A549 (cell line): Measurements from ENCODE around the gene SNRNP40. TPM values are rescaled to one million over a fixed set of nuclear protein-coding genes. Genes with fewer than 3 reads are reported as not detected.

ENCODE experiments used
- ATAC-seq, 2 experiments: fragments of 200-7000 bp in 1 of 2; fragments of >200 bp in 1 of 2; cut with Nextera tagmentation in 1 of 2; cut with Tn5 transposase in 1 of 2; 3 replicates each; pipeline versions ENCODE4 v1.8.0 to v1.9.1; 2018 to 2020; ENCODE audit warnings: mild to moderate bottlenecking in 1 of 2, moderate library complexity in 1 of 2
- CTCF ChIA-PET: fragments of 300-600 bp; sonication (Branson Sonifier 250); formaldehyde crosslinking; extraction: SDS; loops from one replicate; lab custom pipeline; 2021; ENCODE audit warnings: antibody characterized with exemption, inconsistent platforms; lab: Yijun Ruan, JAX
- POLR2A ChIA-PET: fragments of 350-600 bp; formaldehyde crosslinking; extraction: SDS; loops from one replicate; lab custom pipeline; 2021; ENCODE audit warnings: antibody characterized with exemption, inconsistent platforms; lab: Yijun Ruan, JAX
- DNase-seq, 2 experiments: peaks; one replicate each; pipeline versions ENCODE4 v3.0.0 to v3.0.0-alpha.2; 2011 to 2016; ENCODE audit warnings: low read depth in 1 of 2, low spot score in 1 of 2
- FAIRE-seq: peaks from 2 replicates; lab custom pipeline; 2011; peaks lifted over from hg19 to GRCh38; lab: Jason Lieb, UNC
- H3K27ac ChIP-seq, 2 experiments: fragments of >200 bp; sonication (Bioruptor Twin); formaldehyde crosslinking; 3 replicates each; pipeline ENCODE4 v1.5.1; 2016 to 2017
- H3K4me1 ChIP-seq: fragments of >200 bp; sonication (Bioruptor Twin); formaldehyde crosslinking; 3 replicates; pipeline ENCODE4 v1.6.1; 2016
- H3K4me2 ChIP-seq: fragments of >200 bp; sonication (Bioruptor Twin); formaldehyde crosslinking; 3 replicates; pipeline ENCODE4 v1.6.1; 2016
- H3K4me3 ChIP-seq: fragments of >200 bp; sonication (Bioruptor Twin); formaldehyde crosslinking; 3 replicates; pipeline ENCODE4 v1.5.1; 2016
- H3K9me3 ChIP-seq: fragments of >200 bp; sonication (Bioruptor Twin); formaldehyde crosslinking; 3 replicates; pipeline ENCODE4 v1.6.1; 2016
- BHLHE40 ChIP-seq: IDR thresholded peaks from 2 replicates; pipeline ENCODE4 v1.6.1; 2012; ENCODE audit warnings: low read depth, low read length, inconsistent platforms
- CBX2 ChIP-seq: fragments of 200-600 bp; sonication (generic); IDR thresholded peaks from 2 replicates; pipeline ENCODE4 v1.6.1; 2016; ENCODE audit warnings: low read depth, mild to moderate bottlenecking, borderline replicate concordance
- CEBPB ChIP-seq, 2 experiments: fragments of >200 bp in 1 of 2; sonication (Bioruptor Twin) in 1 of 2; formaldehyde crosslinking in 1 of 2; IDR thresholded peaks; 2 replicates each; pipeline ENCODE4 v1.6.1; 2012 to 2016
- EHMT2 ChIP-seq: fragments of 200-600 bp; sonication (generic); IDR thresholded peaks from 2 replicates; pipeline ENCODE4 v1.6.1; 2016; ENCODE audit warnings: antibody characterized with exemption, low read depth, mild to moderate bottlenecking, moderate library complexity
- FOSB ChIP-seq: fragments of 250-450 bp; sonication (Bioruptor Pico); IDR thresholded peaks from 2 replicates; pipeline ENCODE4 v1.5.0; 2020; ENCODE audit warnings: mild to moderate bottlenecking, moderate library complexity
- HOXA7 ChIP-seq: fragments of 250-450 bp; sonication (Bioruptor Pico); IDR thresholded peaks from 2 replicates; pipeline ENCODE4 v1.5.0; 2020; ENCODE audit warnings: mild to moderate bottlenecking, moderate library complexity
- HOXB13 ChIP-seq: fragments of 250-450 bp; sonication (Bioruptor Pico); IDR thresholded peaks from 2 replicates; pipeline ENCODE4 v1.5.0; 2020; ENCODE audit warnings: low read depth, mild to moderate bottlenecking, moderate library complexity
- HOXB5 ChIP-seq: fragments of 250-450 bp; sonication (Bioruptor Pico); IDR thresholded peaks from 2 replicates; pipeline ENCODE4 v1.5.0; 2020; ENCODE audit warnings: mild to moderate bottlenecking, moderate library complexity
- KDM1A ChIP-seq: fragments of 200-600 bp; sonication (generic); IDR thresholded peaks from 2 replicates; pipeline ENCODE4 v1.6.1; 2016; ENCODE audit warnings: low read depth, mild to moderate bottlenecking
- MAFK ChIP-seq: fragments of 450-650 bp; IDR thresholded peaks from 2 replicates; pipeline ENCODE4 v1.6.1; 2014; ENCODE audit not compliant: partially characterized antibody
- MAZ ChIP-seq: fragments of 150-350 bp; IDR thresholded peaks from 2 replicates; pipeline ENCODE4 v1.6.1; 2014; ENCODE audit warnings: antibody characterized with exemption, low read depth, low read length, borderline replicate concordance
- NPAS2 ChIP-seq: fragments of 250-450 bp; sonication (Bioruptor Pico); IDR thresholded peaks from 2 replicates; pipeline ENCODE4 v1.8.0; 2022; ENCODE audit warnings: mild to moderate bottlenecking, moderate library complexity, borderline replicate concordance
- NR3C1 ChIP-seq: fragments of >200 bp; sonication (Bioruptor Twin); formaldehyde crosslinking; IDR thresholded peaks from 3 replicates; pipeline ENCODE4 v1.6.1; 2017
- ZNF302 ChIP-seq: fragments of 250-450 bp; sonication (Bioruptor Pico); IDR thresholded peaks from 2 replicates; pipeline ENCODE4 v1.9.0; 2021; ENCODE audit warnings: inconsistent platforms, mild to moderate bottlenecking, moderate library complexity
- WGBS: methylation state at CpG from one replicate; pipeline ENCODE4 v1.1.6; 2017; ENCODE audit errors: missing lambda C conversion rate; 5-methylcytosine and 5-hydroxymethylcytosine counted together
- polyA plus RNA-seq, 4 experiments: library from polyadenylated mRNA; depleted of rRNA in 3 of 4; stranded (reverse); fragments of >200 nt; fragmentation: RNase III in 1 of 4; extraction: RNeasy Plus Mini Kit Qiagen cat#74134 plus additional on column Dnase treatment in 1 of 4; gene quantifications; 2 replicates in 3 of 4; 3 replicates in 1 of 4; pipeline ENCODE4 v1.2.3, GENCODE V29; 2011 to 2017
- TF ChIP-seq, protein P1 (sequence below): fragments of >200 bp; sonication (Bioruptor Twin); formaldehyde crosslinking; IDR thresholded peaks from 3 replicates; pipeline ENCODE4 v1.5.1; 2016
- TF ChIP-seq, protein P2 (sequence below): fragments of 250-450 bp; sonication (Bioruptor Pico); IDR thresholded peaks from 2 replicates; pipeline ENCODE4 v1.5.0; 2020; ENCODE audit warnings: low read depth, mild to moderate bottlenecking, moderate library complexity
- TF ChIP-seq, protein P3 (sequence below): IDR thresholded peaks from 2 replicates; pipeline ENCODE4 v1.6.1; 2012
- TF ChIP-seq, protein P4 (sequence below): fragments of 250-450 bp; sonication (Bioruptor Pico); IDR thresholded peaks from 2 replicates; pipeline ENCODE4 v1.5.0; 2021; ENCODE audit warnings: mild to moderate bottlenecking, moderate library complexity, borderline replicate concordance
- TF ChIP-seq, protein P5 (sequence below): IDR thresholded peaks from 2 replicates; pipeline ENCODE4 v1.6.1; 2012
- TF ChIP-seq, protein P6 (sequence below): fragments of 450-650 bp; IDR thresholded peaks from 2 replicates; pipeline ENCODE4 v1.6.1; 2014; ENCODE audit warnings: antibody characterized with exemption

Gene SNRNP40
- polyA plus RNA-seq, 2 of the 4 experiments (the other 2 are of a cell fraction) = 47.4 to 72.5 TPM

DNA sequence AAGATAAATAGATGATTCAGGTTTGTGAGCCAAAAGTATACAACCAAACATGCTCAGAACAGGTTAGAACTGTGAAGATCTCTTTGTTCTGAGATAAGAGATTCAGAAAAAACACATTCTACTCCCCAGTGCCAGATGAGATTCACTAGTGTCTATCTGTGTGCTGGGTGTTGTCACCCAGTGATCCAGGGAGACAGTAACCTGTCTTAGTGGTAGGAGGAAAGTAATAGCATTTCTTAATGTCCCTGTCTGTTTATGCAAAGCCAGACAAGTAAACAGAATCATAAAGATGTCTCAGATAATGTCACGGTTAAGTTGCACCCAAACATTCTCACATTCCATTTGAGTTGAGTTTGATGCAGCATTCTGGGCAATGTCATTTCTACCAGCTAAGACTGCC lies 38.0 kb downstream of the SNRNP40 start:
- ATAC-seq (no peak), FAIRE-seq (no peak), DNase-seq (no peak)
- H3K9me3 ChIP-seq = no peaks in the 10 kb centered on the region
- POLR2A ChIA-PET = no interaction called here
- no peak overlapping the region for H3K4me3 ChIP-seq
- 74% methylated on average over 1 of the region's 1 CpG for WGBS
- TF ChIP-seq, protein P1, sequence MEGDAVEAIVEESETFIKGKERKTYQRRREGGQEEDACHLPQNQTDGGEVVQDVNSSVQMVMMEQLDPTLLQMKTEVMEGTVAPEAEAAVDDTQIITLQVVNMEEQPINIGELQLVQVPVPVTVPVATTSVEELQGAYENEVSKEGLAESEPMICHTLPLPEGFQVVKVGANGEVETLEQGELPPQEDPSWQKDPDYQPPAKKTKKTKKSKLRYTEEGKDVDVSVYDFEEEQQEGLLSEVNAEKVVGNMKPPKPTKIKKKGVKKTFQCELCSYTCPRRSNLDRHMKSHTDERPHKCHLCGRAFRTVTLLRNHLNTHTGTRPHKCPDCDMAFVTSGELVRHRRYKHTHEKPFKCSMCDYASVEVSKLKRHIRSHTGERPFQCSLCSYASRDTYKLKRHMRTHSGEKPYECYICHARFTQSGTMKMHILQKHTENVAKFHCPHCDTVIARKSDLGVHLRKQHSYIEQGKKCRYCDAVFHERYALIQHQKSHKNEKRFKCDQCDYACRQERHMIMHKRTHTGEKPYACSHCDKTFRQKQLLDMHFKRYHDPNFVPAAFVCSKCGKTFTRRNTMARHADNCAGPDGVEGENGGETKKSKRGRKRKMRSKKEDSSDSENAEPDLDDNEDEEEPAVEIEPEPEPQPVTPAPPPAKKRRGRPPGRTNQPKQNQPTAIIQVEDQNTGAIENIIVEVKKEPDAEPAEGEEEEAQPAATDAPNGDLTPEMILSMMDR = no peak
- TF ChIP-seq, protein P2, sequence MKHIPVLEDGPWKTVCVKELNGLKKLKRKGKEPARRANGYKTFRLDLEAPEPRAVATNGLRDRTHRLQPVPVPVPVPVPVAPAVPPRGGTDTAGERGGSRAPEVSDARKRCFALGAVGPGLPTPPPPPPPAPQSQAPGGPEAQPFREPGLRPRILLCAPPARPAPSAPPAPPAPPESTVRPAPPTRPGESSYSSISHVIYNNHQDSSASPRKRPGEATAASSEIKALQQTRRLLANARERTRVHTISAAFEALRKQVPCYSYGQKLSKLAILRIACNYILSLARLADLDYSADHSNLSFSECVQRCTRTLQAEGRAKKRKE (CRISPR knock-in tag) = no peak
- TF ChIP-seq, protein P3, sequence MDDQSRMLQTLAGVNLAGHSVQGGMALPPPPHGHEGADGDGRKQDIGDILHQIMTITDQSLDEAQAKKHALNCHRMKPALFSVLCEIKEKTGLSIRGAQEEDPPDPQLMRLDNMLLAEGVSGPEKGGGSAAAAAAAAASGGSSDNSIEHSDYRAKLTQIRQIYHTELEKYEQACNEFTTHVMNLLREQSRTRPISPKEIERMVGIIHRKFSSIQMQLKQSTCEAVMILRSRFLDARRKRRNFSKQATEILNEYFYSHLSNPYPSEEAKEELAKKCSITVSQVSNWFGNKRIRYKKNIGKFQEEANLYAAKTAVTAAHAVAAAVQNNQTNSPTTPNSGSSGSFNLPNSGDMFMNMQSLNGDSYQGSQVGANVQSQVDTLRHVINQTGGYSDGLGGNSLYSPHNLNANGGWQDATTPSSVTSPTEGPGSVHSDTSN = no peak
- TF ChIP-seq NR3C1 (no peak), NPAS2 (no peak), CEBPB (IDR thresholded peaks at IDR 0.05) (no peak), HOXB13 (CRISPR knock-in tag) (no peak), EHMT2 (no peak), MAFK (no peak), FOSB (CRISPR knock-in tag) (no peak), MAZ (no peak), KDM1A (no peak)
- TF ChIP-seq, protein P4, sequence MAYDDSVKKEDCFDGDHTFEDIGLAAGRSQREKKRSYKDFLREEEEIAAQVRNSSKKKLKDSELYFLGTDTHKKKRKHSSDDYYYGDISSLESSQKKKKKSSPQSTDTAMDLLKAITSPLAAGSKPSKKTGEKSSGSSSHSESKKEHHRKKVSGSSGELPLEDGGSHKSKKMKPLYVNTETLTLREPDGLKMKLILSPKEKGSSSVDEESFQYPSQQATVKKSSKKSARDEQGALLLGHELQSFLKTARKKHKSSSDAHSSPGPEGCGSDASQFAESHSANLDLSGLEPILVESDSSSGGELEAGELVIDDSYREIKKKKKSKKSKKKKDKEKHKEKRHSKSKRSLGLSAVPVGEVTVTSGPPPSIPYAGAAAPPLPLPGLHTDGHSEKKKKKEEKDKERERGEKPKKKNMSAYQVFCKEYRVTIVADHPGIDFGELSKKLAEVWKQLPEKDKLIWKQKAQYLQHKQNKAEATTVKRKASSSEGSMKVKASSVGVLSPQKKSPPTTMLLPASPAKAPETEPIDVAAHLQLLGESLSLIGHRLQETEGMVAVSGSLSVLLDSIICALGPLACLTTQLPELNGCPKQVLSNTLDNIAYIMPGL (CRISPR knock-in tag) = no peak
- TF ChIP-seq, protein P5, sequence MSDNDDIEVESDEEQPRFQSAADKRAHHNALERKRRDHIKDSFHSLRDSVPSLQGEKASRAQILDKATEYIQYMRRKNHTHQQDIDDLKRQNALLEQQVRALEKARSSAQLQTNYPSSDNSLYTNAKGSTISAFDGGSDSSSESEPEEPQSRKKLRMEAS = no peak
- H3K4me1 ChIP-seq = no peaks in the 10 kb centered on the region
- CTCF ChIA-PET = interaction anchor here (0.7 kb wide), 1 partner anchor 15 kb away, joined by 4 read pairs; no protein-coding TSS in a partner anchor
- no peak overlapping the region for H3K4me2 ChIP-seq
- no peak overlapping the region for H3K27ac ChIP-seq

DNA sequence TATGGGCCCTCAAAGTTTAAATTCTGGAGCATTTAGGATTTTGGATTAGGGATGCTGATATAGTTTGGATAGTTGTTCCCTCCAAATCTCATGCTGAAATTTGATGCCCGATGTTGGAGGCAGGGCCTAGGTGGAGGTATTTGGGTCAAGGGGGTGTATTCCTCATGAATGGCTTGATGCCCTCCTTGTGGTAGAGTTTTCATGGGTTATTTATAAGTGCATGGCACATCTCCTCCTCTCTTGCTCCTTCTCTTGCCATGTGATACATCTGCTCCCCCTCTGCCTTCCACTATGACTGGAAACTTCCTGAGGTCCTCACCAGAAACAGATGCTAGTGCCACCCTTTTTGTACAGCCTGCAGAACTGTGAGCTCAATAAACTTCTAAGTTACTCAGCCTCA lies 39.4 kb downstream of the SNRNP40 start:
- no peak overlapping the region for H3K4me2 ChIP-seq
- H3K27ac ChIP-seq = no peak overlapping the region
- 55% methylated on average over 1 of the region's 1 CpG for WGBS
- FAIRE-seq = no peak
- no peak for DNase-seq
- no peak for ATAC-seq
- H3K4me3 ChIP-seq = no peak overlapping the region
- H3K9me3 ChIP-seq = no peaks in the 10 kb centered on the region
- ChIA-PET POLR2A (no interaction called here), CTCF (interaction anchor here (1.0 to 1.8 kb wide), 2 partner anchors 73 to 95 kb away, joined by 3 to 4 read pairs; no protein-coding TSS in a partner anchor)
- H3K4me1 ChIP-seq = no peaks in the 10 kb centered on the region
- TF ChIP-seq, protein P6, sequence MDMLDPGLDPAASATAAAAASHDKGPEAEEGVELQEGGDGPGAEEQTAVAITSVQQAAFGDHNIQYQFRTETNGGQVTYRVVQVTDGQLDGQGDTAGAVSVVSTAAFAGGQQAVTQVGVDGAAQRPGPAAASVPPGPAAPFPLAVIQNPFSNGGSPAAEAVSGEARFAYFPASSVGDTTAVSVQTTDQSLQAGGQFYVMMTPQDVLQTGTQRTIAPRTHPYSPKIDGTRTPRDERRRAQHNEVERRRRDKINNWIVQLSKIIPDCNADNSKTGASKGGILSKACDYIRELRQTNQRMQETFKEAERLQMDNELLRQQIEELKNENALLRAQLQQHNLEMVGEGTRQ = no peak
- TF ChIP-seq, protein P4 (CRISPR knock-in tag) = no peak
- TF ChIP-seq, protein P5 = no peak
- TF ChIP-seq CEBPB (IDR thresholded peaks at IDR 0.05) (no peak), BHLHE40 (no peak), ZNF302 (no peak), CBX2 (no peak), HOXA7 (CRISPR knock-in tag) (no peak), HOXB5 (CRISPR knock-in tag) (no peak)
- TF ChIP-seq, protein P3 = no peak
- TF ChIP-seq, all 56 proteins: peak for 0
